Uterus (tissue), 2 donors: Measurements from ENCODE around the gene PPP4R4.

ENCODE experiments used
- CTCF ChIP-seq, 4 experiments: fragments of 200-600 bp in 2 of 4; fragments of 450-650 bp in 2 of 4; sonication (generic) in 2 of 4; IDR thresholded peaks; one replicate each; pipeline ENCODE4 v1.5.1; 2016 to 2019; ENCODE audit warnings: antibody characterized with exemption in 4 of 4, mild to moderate bottlenecking in 2 of 4, moderate library complexity in 1 of 4
- POLR2A ChIP-seq, 2 donors: fragments of 450-650 bp; IDR thresholded peaks; one replicate each; pipeline ENCODE4 v1.6.1; 2016; ENCODE audit warnings: antibody characterized with exemption in 2 of 2, mild to moderate bottlenecking in 1 of 2, moderate library complexity in 1 of 2

- no peak for TF ChIP-seq CTCF (IDR thresholded peaks at IDR 0.05)
- TF ChIP-seq POLR2A (IDR thresholded peaks at IDR 0.05), result no peak
Observed at GRCh38 chr14:94175747-94176146, 1.6 kb downstream of the PPP4R4 start.
